PFSK-1 (cell line): ENCODE measurements around the gene FOXK2.

Source experiments
- REST ChIP-seq, 2 experiments: IDR thresholded peaks; 2 replicates each; pipeline versions ENCODE4 v1.6.1 to v1.8.0; 2011 to 2012; ENCODE audit warnings: low read depth in 2 of 2, low read length in 2 of 2, control low read depth in 1 of 2, inconsistent platforms in 1 of 2, mild to moderate bottlenecking in 1 of 2, moderate library complexity in 1 of 2; ENCODE audit not compliant: insufficient read depth in 1 of 2
- SIN3A ChIP-seq: IDR thresholded peaks from 2 replicates; pipeline ENCODE4 v1.6.1; 2012; ENCODE audit warnings: mild to moderate bottlenecking, low read length, moderate library complexity, borderline replicate concordance; ENCODE audit not compliant: insufficient read depth

GRCh38 chr17:82542439-82542838 is 22.9 kb downstream of the FOXK2 start:
- TF ChIP-seq REST (IDR thresholded peaks at IDR 0.05; ENCODE audit: insufficient read depth in 1 of 2, low read depth in 2 of 2, low read length in 2 of 2) (no peak), SIN3A (no peak)
